HCT116 (cell line): ENCODE measurements around the gene INPP4A. TPM values are rescaled to one million over a fixed set of nuclear protein-coding genes. Genes with fewer than 3 reads are reported as not detected.

Source experiments
- ATAC-seq: fragments of 200-7000 bp; cut with Tn5 transposase; 2 replicates; pipeline ENCODE4 v1.9.1; 2020; ENCODE audit warnings: mild to moderate bottlenecking, moderate library complexity
- BruUV-seq: library from RNA; stranded (reverse); fragments of 400-500 nt; replicated peaks from 2 replicates; lab custom pipeline; 2021; lab: Mats Ljungman, UMichigan
- CTCF ChIA-PET: fragments of 300-600 bp; sonication (Branson Sonifier 250); formaldehyde crosslinking; loops from one replicate; lab custom pipeline; 2021; ENCODE audit warnings: antibody characterized with exemption; lab: Charles Lee
- POLR2A ChIA-PET: fragments of 300-600, 350-600 bp; sonication (Branson Sonifier 250); formaldehyde crosslinking; loops from one replicate; lab custom pipeline; 2021; ENCODE audit warnings: antibody characterized with exemption; lab: Charles Lee
- RAD21 ChIA-PET, 2 experiments: fragments of 300-600 bp; sonication (Branson Sonifier 250); formaldehyde crosslinking; loops; one replicate each; lab custom pipeline; 2023; ENCODE audit warnings: low total read pairs in 2 of 2; ENCODE audit not compliant: uncharacterized antibody in 2 of 2, unreplicated experiment in 2 of 2, low non-redundant PET in 1 of 2; lab: Charles Lee
- DNase-seq: peaks from one replicate; pipeline ENCODE4 v3.0.0-alpha.2; 2010; ENCODE audit warnings: low read depth, low spot score
- H2AFZ ChIP-seq: fragments of 200-600 bp; shearing (Covaris generic), sonication (generic); 2 replicates; pipeline ENCODE4 v1.6.1; 2017; ENCODE audit warnings: low read depth, mixed run types, mixed read lengths, antibody characterized with exemption, low read length; ENCODE audit not compliant: poor library complexity, severe bottlenecking
- H3K27ac ChIP-seq: 2 replicates; pipeline ENCODE4 v1.5.1; 2012; ENCODE audit warnings: low read depth, low read length
- H3K27me3 ChIP-seq: fragments of 200-600 bp; sonication (generic); 2 replicates; pipeline ENCODE4 v1.6.1; 2016; ENCODE audit warnings: mixed run types, low read length, mixed read lengths; ENCODE audit not compliant: insufficient read depth
- H3K36me3 ChIP-seq, 2 experiments: fragments of 200-500 bp in 1 of 2; fragments of 200-600 bp in 1 of 2; sonication (Bioruptor generic) in 1 of 2; sonication (generic) in 1 of 2; 2 replicates each; pipeline versions ENCODE4 v1.5.1 to v1.6.1; 2014 to 2016; ENCODE audit warnings: low read length in 2 of 2, inconsistent platforms in 1 of 2, mixed read lengths in 1 of 2, mixed run types in 1 of 2; ENCODE audit not compliant: insufficient read depth in 2 of 2, control insufficient read depth in 1 of 2
- H3K4me1 ChIP-seq, 2 experiments: fragments of 200-600 bp in 1 of 2; sonication (generic) in 1 of 2; 2 replicates each; pipeline versions ENCODE4 v1.5.1 to v1.6.1; 2012 to 2017; ENCODE audit warnings: low read length in 2 of 2, inconsistent platforms in 1 of 2, mild to moderate bottlenecking in 1 of 2, mixed read lengths in 1 of 2, mixed run types in 1 of 2, moderate library complexity in 1 of 2; ENCODE audit not compliant: insufficient read depth in 2 of 2, control insufficient read depth in 1 of 2
- H3K4me2 ChIP-seq: fragments of 200-600 bp; sonication (generic); 2 replicates; pipeline ENCODE4 v1.6.1; 2017; ENCODE audit warnings: mixed run types, low read length, mixed read lengths
- H3K4me3 ChIP-seq, 2 experiments: fragments of 200-600 bp in 1 of 2; sonication (generic) in 1 of 2; replicated peaks in 1 of 2; 2 replicates each; pipeline ENCODE4 v1.5.1; 2011 to 2016; ENCODE audit warnings: low read length in 2 of 2, control low read depth in 1 of 2, low read depth in 1 of 2, mild to moderate bottlenecking in 1 of 2, mixed read lengths in 1 of 2, mixed run types in 1 of 2
- H3K79me2 ChIP-seq: fragments of 200-600 bp; sonication (generic); 2 replicates; pipeline ENCODE4 v1.6.1; 2017; ENCODE audit warnings: mild to moderate bottlenecking, mixed run types, low read length, moderate library complexity, mixed read lengths; ENCODE audit not compliant: insufficient read depth
- H3K9ac ChIP-seq: fragments of 200-600 bp; sonication (generic); 2 replicates; pipeline ENCODE4 v1.6.1; 2016; ENCODE audit warnings: low read length, mixed read lengths
- H3K9me2 ChIP-seq: fragments of 200-600 bp; sonication (generic), shearing (Covaris generic); 2 replicates; pipeline ENCODE4 v1.6.1; 2017; ENCODE audit warnings: mixed run types, mild to moderate bottlenecking, moderate library complexity; ENCODE audit not compliant: insufficient read depth
- H3K9me3 ChIP-seq, 2 experiments: fragments of 200-500 bp in 1 of 2; fragments of 200-600 bp in 1 of 2; sonication (Bioruptor generic) in 1 of 2; sonication (generic) in 1 of 2; 2 replicates each; pipeline ENCODE4 v1.6.1; 2014 to 2017; ENCODE audit warnings: low read length in 2 of 2, mixed read lengths in 2 of 2, inconsistent platforms in 1 of 2, low read depth in 1 of 2, mild to moderate bottlenecking in 1 of 2, mixed run types in 1 of 2, moderate library complexity in 1 of 2; ENCODE audit not compliant: control insufficient read depth in 1 of 2, insufficient read depth in 1 of 2
- H4K20me1 ChIP-seq: fragments of 200-600 bp; sonication (generic), shearing (Covaris generic); 2 replicates; pipeline ENCODE4 v1.6.1; 2017; ENCODE audit warnings: mixed run types, mild to moderate bottlenecking, moderate library complexity; ENCODE audit not compliant: insufficient read depth
- CBX3 ChIP-seq: IDR thresholded peaks from 2 replicates; pipeline ENCODE4 v1.6.1; 2012; ENCODE audit warnings: low read depth
- CEBPB ChIP-seq: IDR thresholded peaks from 2 replicates; pipeline ENCODE4 v1.6.1; 2012; ENCODE audit warnings: low read depth
- ELF1 ChIP-seq: IDR thresholded peaks from 2 replicates; pipeline ENCODE4 v1.6.1; 2012; ENCODE audit warnings: low read depth, borderline replicate concordance
- EZH2 ChIP-seq: fragments of 200-600 bp; sonication (generic); IDR thresholded peaks from 2 replicates; pipeline ENCODE4 v1.6.1; 2017; ENCODE audit warnings: antibody characterized with exemption, mixed run types
- EZH2phosphoT487 ChIP-seq: fragments of 200-600 bp; IDR thresholded peaks from 2 replicates; pipeline ENCODE4 v1.6.1; 2018; ENCODE audit warnings: antibody characterized with exemption, borderline replicate concordance
- FOSL1 ChIP-seq: IDR thresholded peaks from 2 replicates; pipeline ENCODE4 v1.6.1; 2012; ENCODE audit warnings: low read depth
- POLR2AphosphoS5 ChIP-seq: IDR thresholded peaks from 2 replicates; pipeline ENCODE4 v1.6.1; 2011; ENCODE audit warnings: mild to moderate bottlenecking, low read depth, low read length, moderate library complexity
- SIN3A ChIP-seq: IDR thresholded peaks from 2 replicates; pipeline ENCODE4 v1.6.1; 2012; ENCODE audit warnings: low read depth
- SP1 ChIP-seq: IDR thresholded peaks from 2 replicates; pipeline ENCODE4 v1.6.1; 2012; ENCODE audit warnings: low read depth
- SRF ChIP-seq: IDR thresholded peaks from 2 replicates; pipeline ENCODE4 v1.6.1; 2012; ENCODE audit warnings: low read depth
- TCF7L2 ChIP-seq: IDR thresholded peaks from 2 replicates; pipeline ENCODE4 v1.7.0; 2011; ENCODE audit warnings: borderline replicate concordance, inconsistent platforms; ENCODE audit not compliant: insufficient read depth, insufficient read length; ENCODE audit errors: extremely low read depth
- YY1 ChIP-seq: IDR thresholded peaks from 2 replicates; pipeline ENCODE4 v1.6.1; 2011; ENCODE audit warnings: low read length, low read depth, moderate library complexity, mild to moderate bottlenecking; ENCODE audit not compliant: insufficient replicate concordance; ENCODE audit errors: extremely low read depth
- ZFX ChIP-seq: fragments of 450-650 bp; IDR thresholded peaks from 2 replicates; pipeline ENCODE4 v1.6.1; 2017
- ZNF274 ChIP-seq: fragments of 200-500 bp; sonication (Bioruptor generic); IDR thresholded peaks from 2 replicates; pipeline ENCODE4 v1.6.1; 2014; ENCODE audit warnings: mild to moderate bottlenecking, low read depth, low read length, inconsistent platforms
- intact Hi-C: fragments of 100-400 bp; cut with micrococcal nuclease; formaldehyde crosslinking; loops from 2 replicates; pipeline ENCODE4 v1.10.0; 2022
- total RNA-seq: library from RNA; stranded (reverse); gene quantifications from one replicate; pipeline ENCODE4 v1.2.1, GENCODE V29; 2021; ENCODE audit not compliant: unreplicated experiment
- TF ChIP-seq, protein P1 (sequence below): IDR thresholded peaks from 2 replicates; pipeline ENCODE4 v1.6.1; 2012
- TF ChIP-seq, protein P2 (sequence below), 3 experiments: fragments of 200-600 bp in 1 of 3; sonication (generic) in 1 of 3; IDR thresholded peaks in 2 of 3; conservative IDR thresholded peaks in 1 of 3; 2 replicates each; pipeline ENCODE4 v1.5.1; 2012 to 2017; ENCODE audit warnings: low read depth in 2 of 3, low read length in 2 of 3, antibody characterized with exemption in 1 of 3, borderline replicate concordance in 1 of 3, control low read depth in 1 of 3, mild to moderate bottlenecking in 1 of 3, mixed read lengths in 1 of 3, mixed run types in 1 of 3, moderate library complexity in 1 of 3; ENCODE audit not compliant: insufficient read depth in 1 of 3
- TF ChIP-seq, protein P3 (sequence below): IDR thresholded peaks from 2 replicates; pipeline ENCODE4 v1.6.1; 2012

INPP4A gene
- total RNA-seq, 1 experiment from 2014 or later: 18.5 TPM

DNA sequence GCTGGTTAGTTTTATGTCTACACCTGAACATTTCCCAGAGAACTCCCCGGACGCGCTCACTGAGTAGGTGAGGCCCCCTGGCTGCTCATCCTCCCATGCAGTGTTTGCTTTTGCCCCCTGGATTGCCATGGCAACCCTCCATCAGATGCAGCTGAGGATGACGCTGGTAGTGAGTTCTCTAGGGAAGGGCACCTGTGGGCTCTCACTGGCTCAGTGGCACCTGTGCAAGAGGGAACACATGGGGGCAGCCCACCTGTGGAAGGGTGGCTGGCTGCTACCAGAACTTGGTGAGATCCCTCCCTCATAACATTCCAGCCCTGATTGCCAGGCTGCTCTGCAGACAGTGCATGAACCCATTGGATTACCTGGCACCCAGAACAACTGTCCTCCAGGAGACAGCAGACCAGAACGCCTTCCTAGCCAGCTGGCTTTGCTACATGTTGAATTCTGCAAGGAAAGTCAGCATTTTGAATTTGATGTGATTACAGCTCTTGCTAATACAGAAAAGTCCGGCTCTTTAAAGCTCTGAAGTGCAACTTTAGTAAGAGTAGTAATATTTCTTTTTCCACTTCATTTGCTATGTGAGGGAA, 142.0 kb downstream of the INPP4A start:
- Histone ChIP-seq H2AFZ (no peak overlapping the region), H3K4me3 (no peak overlapping the region), H3K9me2 (no peaks in the 10 kb centered on the region), H3K4me2 (no peak overlapping the region), H4K20me1 (no peaks in the 10 kb centered on the region), H3K36me3 (no peaks in the 10 kb centered on the region), H3K4me1 (no peaks in the 10 kb centered on the region), H3K9ac (no peak overlapping the region), H3K79me2 (no peaks in the 10 kb centered on the region), H3K27me3 (no peaks in the 10 kb centered on the region), H3K9me3 (no peaks in the 10 kb centered on the region), H3K27ac (no peak overlapping the region)
- DNase-seq (no peak), ATAC-seq (no peak)
- ChIA-PET RAD21 (no interaction called here), POLR2A (no interaction called here), CTCF (interaction anchor here (1.0 kb wide), 1 partner anchor 9 kb away, joined by 3 read pairs; no protein-coding TSS in a partner anchor)
- intact Hi-C loops: no loop called here
- TF ChIP-seq, protein P1, sequence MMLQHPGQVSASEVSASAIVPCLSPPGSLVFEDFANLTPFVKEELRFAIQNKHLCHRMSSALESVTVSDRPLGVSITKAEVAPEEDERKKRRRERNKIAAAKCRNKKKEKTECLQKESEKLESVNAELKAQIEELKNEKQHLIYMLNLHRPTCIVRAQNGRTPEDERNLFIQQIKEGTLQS: no peak
- TF ChIP-seq ZFX: no peak
- TF ChIP-seq CBX3: no peak
- no peak for TF ChIP-seq TCF7L2
- no peak for TF ChIP-seq POLR2AphosphoS5
- TF ChIP-seq SRF: no peak
- no peak for TF ChIP-seq ELF1
- no peak for TF ChIP-seq SIN3A
- BruUV-seq: no TSS peak

DNA sequence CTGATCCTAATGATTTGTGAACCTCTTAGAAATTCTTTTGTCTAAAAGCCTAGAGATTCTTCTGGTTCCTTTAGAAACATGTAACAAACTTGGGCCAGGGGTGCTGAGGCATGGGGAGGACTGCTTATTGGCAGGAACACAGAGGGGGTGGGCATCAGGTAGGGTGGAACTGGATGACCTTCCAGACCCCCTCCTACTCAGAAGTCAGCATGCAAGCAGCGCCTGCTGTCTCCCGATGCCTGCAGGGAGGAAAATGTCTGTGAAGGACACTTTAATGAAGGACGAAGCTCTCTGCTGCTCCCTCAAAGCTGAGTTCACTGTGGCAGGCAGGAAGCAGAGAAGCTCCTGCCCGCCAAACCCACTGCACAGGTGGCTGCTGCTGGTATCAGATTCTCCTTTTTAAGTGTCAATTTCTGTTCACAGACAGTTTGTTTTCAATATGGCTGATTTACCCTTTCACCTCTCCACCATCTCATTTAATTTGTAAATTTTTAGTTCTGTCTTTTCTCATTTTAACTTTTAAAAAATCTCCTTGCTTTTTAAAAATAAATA, 144.3 kb downstream of the INPP4A start:
- no peaks in the 10 kb centered on the region for H3K79me2 ChIP-seq
- H3K36me3 ChIP-seq: no peaks in the 10 kb centered on the region
- no peaks in the 10 kb centered on the region for H3K9me2 ChIP-seq
- H3K4me2 ChIP-seq: no peak overlapping the region
- POLR2A ChIA-PET: no interaction called here
- H3K4me3 ChIP-seq: no peak overlapping the region
- intact Hi-C loops: no loop called here
- no TSS peak for BruUV-seq
- H4K20me1 ChIP-seq: no peaks in the 10 kb centered on the region
- H3K27ac ChIP-seq: no peak overlapping the region
- CTCF ChIA-PET: no interaction called here
- DNase-seq (no peak), ATAC-seq (no peak)
- no peaks in the 10 kb centered on the region for H3K27me3 ChIP-seq
- no peak overlapping the region for H3K9ac ChIP-seq
- no peak overlapping the region for H2AFZ ChIP-seq
- no peaks in the 10 kb centered on the region for H3K4me1 ChIP-seq
- RAD21 ChIA-PET: no interaction called here
- H3K9me3 ChIP-seq: no peaks in the 10 kb centered on the region
- TF ChIP-seq TCF7L2 (no peak), EZH2phosphoT487 (no peak), YY1 (no peak), ELF1 (no peak), CBX3 (no peak), EZH2 (no peak), SIN3A (no peak), FOSL1 (no peak), CEBPB (no peak), SP1 (no peak), ZNF274 (no peak)
- TF ChIP-seq, protein P2, sequence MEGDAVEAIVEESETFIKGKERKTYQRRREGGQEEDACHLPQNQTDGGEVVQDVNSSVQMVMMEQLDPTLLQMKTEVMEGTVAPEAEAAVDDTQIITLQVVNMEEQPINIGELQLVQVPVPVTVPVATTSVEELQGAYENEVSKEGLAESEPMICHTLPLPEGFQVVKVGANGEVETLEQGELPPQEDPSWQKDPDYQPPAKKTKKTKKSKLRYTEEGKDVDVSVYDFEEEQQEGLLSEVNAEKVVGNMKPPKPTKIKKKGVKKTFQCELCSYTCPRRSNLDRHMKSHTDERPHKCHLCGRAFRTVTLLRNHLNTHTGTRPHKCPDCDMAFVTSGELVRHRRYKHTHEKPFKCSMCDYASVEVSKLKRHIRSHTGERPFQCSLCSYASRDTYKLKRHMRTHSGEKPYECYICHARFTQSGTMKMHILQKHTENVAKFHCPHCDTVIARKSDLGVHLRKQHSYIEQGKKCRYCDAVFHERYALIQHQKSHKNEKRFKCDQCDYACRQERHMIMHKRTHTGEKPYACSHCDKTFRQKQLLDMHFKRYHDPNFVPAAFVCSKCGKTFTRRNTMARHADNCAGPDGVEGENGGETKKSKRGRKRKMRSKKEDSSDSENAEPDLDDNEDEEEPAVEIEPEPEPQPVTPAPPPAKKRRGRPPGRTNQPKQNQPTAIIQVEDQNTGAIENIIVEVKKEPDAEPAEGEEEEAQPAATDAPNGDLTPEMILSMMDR (IDR thresholded peaks at IDR 0.05 in 2 of 3, conservative IDR thresholded peaks at IDR 0.05 in 1 of 3; ENCODE audit: borderline replicate concordance in 1 of 3, insufficient read depth in 1 of 3, low read depth in 2 of 3, low read length in 2 of 3): no peak
- TF ChIP-seq, protein P1: no peak
- TF ChIP-seq, protein P3, sequence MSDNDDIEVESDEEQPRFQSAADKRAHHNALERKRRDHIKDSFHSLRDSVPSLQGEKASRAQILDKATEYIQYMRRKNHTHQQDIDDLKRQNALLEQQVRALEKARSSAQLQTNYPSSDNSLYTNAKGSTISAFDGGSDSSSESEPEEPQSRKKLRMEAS: no peak
